IMR-90 (cell line): ENCODE results near the gene PRKCB. TPM values are rescaled to one million over a fixed set of nuclear protein-coding genes. Genes with fewer than 3 reads are reported as not detected.

Source experiments
- ATAC-seq: fragments of 200-7000 bp; cut with Tn5 transposase; 2 replicates; pipeline ENCODE4 v1.9.1; 2020; ENCODE audit warnings: low read depth, mild to moderate bottlenecking, moderate library complexity
- BruUV-seq: library from RNA; stranded (reverse); fragments of 400-500 nt; replicated peaks from 2 replicates; lab custom pipeline; 2021; lab: Mats Ljungman, UMichigan
- CTCF ChIA-PET: fragments of 300-600 bp; formaldehyde crosslinking; extraction: SDS; loops from one replicate; lab custom pipeline; 2021; ENCODE audit warnings: antibody characterized with exemption; lab: Yijun Ruan, JAX
- POLR2A ChIA-PET: fragments of 300-600 bp; sonication (Branson Sonifier 250); formaldehyde crosslinking; loops from one replicate; lab custom pipeline; 2022; ENCODE audit warnings: antibody characterized with exemption; ENCODE audit not compliant: unreplicated experiment; lab: Charles Lee
- DNase-seq: peaks from one replicate; pipeline ENCODE4 v3.0.0; 2013
- H2AFZ ChIP-seq: replicated peaks from 2 replicates; pipeline ENCODE3; 2013; ENCODE audit warnings: low read length, mild to moderate bottlenecking; ENCODE audit not compliant: poor library complexity
- H2AK5ac ChIP-seq: 2 replicates; pipeline ENCODE4 v1.6.1; 2013; ENCODE audit warnings: low read depth, low read length, inconsistent platforms
- H2AK9ac ChIP-seq: replicated peaks from 2 replicates; pipeline ENCODE3; 2013; ENCODE audit warnings: mild to moderate bottlenecking, low read depth, low read length, moderate library complexity; ENCODE audit not compliant: poor library complexity
- H2BK120ac ChIP-seq: 2 replicates; pipeline ENCODE4 v1.6.1; 2013; ENCODE audit warnings: low read depth, low read length, inconsistent platforms
- H2BK15ac ChIP-seq: 3 replicates; pipeline ENCODE4 v1.6.1; 2013; ENCODE audit warnings: low read depth, low read length, inconsistent platforms
- H2BK20ac ChIP-seq: 2 replicates; pipeline ENCODE4 v1.6.1; 2013; ENCODE audit warnings: low read depth, mild to moderate bottlenecking, inconsistent platforms, low read length, moderate library complexity
- H2BK5ac ChIP-seq: 2 replicates; pipeline ENCODE4 v1.6.1; 2013; ENCODE audit warnings: mild to moderate bottlenecking, low read depth, low read length, inconsistent platforms; ENCODE audit not compliant: poor library complexity, severe bottlenecking
- H3K14ac ChIP-seq: replicated peaks from 2 replicates; pipeline ENCODE4 v1.6.1; 2013; ENCODE audit warnings: low read depth, low read length, inconsistent platforms
- H3K18ac ChIP-seq: 2 replicates; pipeline ENCODE4 v1.6.1; 2013; ENCODE audit warnings: low read depth, low read length, control low read depth
- H3K23ac ChIP-seq: 2 replicates; pipeline ENCODE4 v1.6.1; 2013; ENCODE audit warnings: low read depth, low read length, inconsistent platforms
- H3K27ac ChIP-seq: 2 replicates; pipeline ENCODE4 v1.5.1; 2013; ENCODE audit warnings: mild to moderate bottlenecking, control low read depth, low read length; ENCODE audit not compliant: insufficient read depth
- H3K27me3 ChIP-seq: 2 replicates; pipeline ENCODE4 v1.6.1; 2013; ENCODE audit warnings: low read length; ENCODE audit not compliant: control insufficient read depth, insufficient read depth
- H3K36me3 ChIP-seq: 2 replicates; pipeline ENCODE4 v1.6.1; 2013; ENCODE audit warnings: low read length, mixed read lengths; ENCODE audit not compliant: control insufficient read depth, insufficient read depth
- H3K4ac ChIP-seq: 2 replicates; pipeline ENCODE4 v1.6.1; 2013; ENCODE audit warnings: low read depth, low read length, inconsistent platforms
- H3K4me1 ChIP-seq: 2 replicates; pipeline ENCODE4 v1.6.1; 2013; ENCODE audit warnings: low read length, mixed read lengths; ENCODE audit not compliant: control insufficient read depth, insufficient read depth
- H3K4me2 ChIP-seq: 2 replicates; pipeline ENCODE4 v1.6.1; 2013; ENCODE audit warnings: low read depth, mild to moderate bottlenecking, control low read depth, low read length, moderate library complexity
- H3K4me3 ChIP-seq: 2 replicates; pipeline ENCODE4 v1.5.1; 2013; ENCODE audit warnings: low read depth, mild to moderate bottlenecking, control low read depth, low read length, moderate library complexity; ENCODE audit not compliant: insufficient read depth
- H3K56ac ChIP-seq: 2 replicates; pipeline ENCODE4 v1.6.1; 2013; ENCODE audit warnings: low read length, inconsistent platforms; ENCODE audit not compliant: insufficient read depth; ENCODE audit errors: extremely low read depth
- H3K79me1 ChIP-seq, 2 experiments: 2 replicates each; pipeline ENCODE4 v1.6.1; 2013; ENCODE audit warnings: low read length in 2 of 2, inconsistent platforms in 1 of 2, low read depth in 1 of 2
- H3K9ac ChIP-seq: 2 replicates; pipeline ENCODE4 v1.6.1; 2013; ENCODE audit warnings: low read depth, low read length, control low read depth
- H3K9me1 ChIP-seq: 2 replicates; pipeline ENCODE4 v1.6.1; 2013; ENCODE audit warnings: low read length, inconsistent platforms; ENCODE audit not compliant: insufficient read depth
- H3K9me3 ChIP-seq: 2 replicates; pipeline ENCODE4 v1.6.1; 2013; ENCODE audit warnings: low read length; ENCODE audit not compliant: control insufficient read depth, insufficient read depth
- H4K20me1 ChIP-seq: 2 replicates; pipeline ENCODE4 v1.6.1; 2013; ENCODE audit warnings: low read length, inconsistent platforms; ENCODE audit not compliant: insufficient read depth
- H4K5ac ChIP-seq: 2 replicates; pipeline ENCODE4 v1.6.1; 2013; ENCODE audit warnings: mild to moderate bottlenecking, low read depth, low read length, control low read depth
- H4K8ac ChIP-seq, 2 experiments: 2 replicates each; pipeline ENCODE4 v1.6.1; 2013; ENCODE audit warnings: low read depth in 2 of 2, low read length in 2 of 2, control low read depth in 1 of 2, inconsistent platforms in 1 of 2
- H4K91ac ChIP-seq: 2 replicates; pipeline ENCODE4 v1.6.1; 2013; ENCODE audit warnings: low read depth, low read length, inconsistent platforms; ENCODE audit not compliant: insufficient read depth
- BHLHE40 ChIP-seq: fragments of 150-350 bp; IDR thresholded peaks from 2 replicates; pipeline ENCODE4 v1.6.1; 2016; ENCODE audit warnings: mild to moderate bottlenecking, low read depth, low read length
- NFE2L2 ChIP-seq: fragments of 150-350 bp; IDR thresholded peaks from 2 replicates; pipeline ENCODE4 v1.6.1; 2016; ENCODE audit warnings: low read depth, mild to moderate bottlenecking, low read length
- WGBS, 2 experiments: methylation state at CpG; one replicate each; pipeline versions ENCODE4 v1.1.5 to v1.1.7; 2013; ENCODE audit warnings: missing lambda C conversion rate in 2 of 2; ENCODE audit not compliant: insufficient read length in 1 of 2; ENCODE audit errors: extremely low coverage in 2 of 2; 5-methylcytosine and 5-hydroxymethylcytosine counted together
- dilution Hi-C: fragments of 300-500 bp; cut with HindIII; formaldehyde crosslinking; loops from one replicate; pipeline ENCODE4 v1.14.3; 2018; ENCODE audit warnings: low sequenced_read_pairs; ENCODE audit not compliant: unreplicated experiment
- in situ Hi-C: fragments of 300-500 bp; cut with MboI; formaldehyde crosslinking; loops from 3 replicates; pipeline ENCODE4 v1.14.3; 2019; ENCODE audit warnings: low sequenced_read_pairs, inconsistent platforms, mixed read lengths
- intact Hi-C: fragments of 100-400 bp; cut with micrococcal nuclease; formaldehyde crosslinking; loops from 2 replicates; pipeline ENCODE4 v1.10.0; 2022
- polyA plus RNA-seq, 3 experiments: library from polyadenylated mRNA; depleted of rRNA; stranded (reverse); fragments of >200 nt; gene quantifications; 2 replicates each; pipeline ENCODE4 v1.2.3, GENCODE V29; 2012; ENCODE audit warnings: low replicate concordance in 1 of 3
- total RNA-seq: library from RNA; depleted of rRNA; stranded (reverse); fragments of >200 nt; gene quantifications from 2 replicates; pipeline ENCODE4 v1.2.3, GENCODE V29; 2012

PRKCB gene
- total and polyA plus RNA-seq, 2 of the 4 experiments (the other 2 are of a cell fraction) = under 0.01 TPM; not detected in 1

- TF ChIP-seq BHLHE40 = no peak
These were observed 7.4 kb downstream of the PRKCB start (continued) for GRCh38 chr16:23843143-23843542.

GRCh38 chr16:23847251-23847650, 11.5 kb downstream of the PRKCB start:
- H2AK9ac ChIP-seq = no peak overlapping the region
- dilution Hi-C loops (no loop called here), in situ Hi-C loops (no loop called here), intact Hi-C loops (no loop called here)
- no peak overlapping the region for H2BK15ac ChIP-seq
- 70% methylated on average over 1 of the region's 3 CpGs; no CpG with 5 or more reads in 1 of the 2 experiments for WGBS, 2 experiments
- DNase-seq (no peak), ATAC-seq (no peak)
- no peaks in the 10 kb centered on the region for H3K9me3 ChIP-seq
- no peak overlapping the region for H3K4ac ChIP-seq
- no peak overlapping the region for H3K23ac ChIP-seq
- no peak overlapping the region for H3K56ac ChIP-seq
- no peak overlapping the region for H4K91ac ChIP-seq
- no TSS peak for BruUV-seq
- no peak for TF ChIP-seq NFE2L2
- H3K9ac ChIP-seq = no peak overlapping the region
- H4K20me1 ChIP-seq = no peaks in the 10 kb centered on the region
- H3K4me3 ChIP-seq = no peak overlapping the region
- H3K27ac ChIP-seq = no peak overlapping the region
- no peaks in the 10 kb centered on the region for H3K36me3 ChIP-seq
- no peaks in the 10 kb centered on the region for H3K9me1 ChIP-seq
- no peaks in the 10 kb centered on the region for H3K4me1 ChIP-seq
- H2AFZ ChIP-seq = no peak overlapping the region
- H2BK5ac ChIP-seq = no peak overlapping the region
- H3K4me2 ChIP-seq = no peak overlapping the region
- no peak overlapping the region for H4K8ac ChIP-seq
- no peaks in the 10 kb centered on the region for H3K79me1 ChIP-seq
- no peak overlapping the region for H4K5ac ChIP-seq
- H2AK5ac ChIP-seq = no peak overlapping the region
- ChIA-PET CTCF (no interaction called here), POLR2A (no interaction called here)
- H3K14ac ChIP-seq = no peak overlapping the region
- no peak overlapping the region for H3K18ac ChIP-seq
- no peak overlapping the region for H2BK120ac ChIP-seq
- no peaks in the 10 kb centered on the region for H3K27me3 ChIP-seq
- H2BK20ac ChIP-seq = no peak overlapping the region
